Measurements from ENCODE around the gene FAM120A. TPM values are rescaled to one million over a fixed set of nuclear protein-coding genes. Genes with fewer than 3 reads are reported as not detected.

Gene FAM120A
- total RNA-seq, 1 experiment from 2014 or later: 89.6 TPM

DNA sequence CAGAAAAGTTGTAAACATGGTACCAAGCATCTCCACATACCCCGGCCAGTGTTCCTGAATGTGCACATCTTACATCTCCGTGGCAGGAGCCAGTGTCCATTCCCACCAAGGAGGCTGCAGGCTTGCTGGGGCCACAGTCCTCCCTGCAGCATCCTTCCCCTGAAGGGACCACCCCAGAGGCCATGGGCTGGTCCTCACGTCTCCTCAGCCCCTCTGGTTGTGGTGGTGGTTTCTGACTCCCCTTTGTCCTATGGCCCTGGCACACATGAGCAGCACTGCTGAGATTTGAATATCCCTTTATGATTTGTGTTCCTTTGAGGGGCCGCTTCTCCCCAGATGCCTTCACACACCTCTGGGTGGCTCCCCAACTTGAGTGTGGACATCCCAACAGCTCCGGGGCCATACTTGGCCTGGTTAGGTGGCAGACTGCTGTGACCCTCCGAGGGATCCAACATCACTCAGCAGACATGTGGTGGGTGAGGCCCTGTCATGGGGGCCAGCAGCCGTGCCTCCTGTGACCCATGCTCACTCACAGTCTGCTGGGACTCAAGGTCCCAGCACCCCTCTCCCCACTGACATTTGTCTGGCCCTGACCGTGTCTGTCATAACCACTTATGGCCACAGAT, 139.2 kb downstream of the FAM120A start:
- no peak overlapping the region for H3K4me3 ChIP-seq (ENCODE audit: low read length)
- H2AFZ ChIP-seq (ENCODE audit: low read length): no peak overlapping the region
- no peak overlapping the region for H3K4me2 ChIP-seq (ENCODE audit: low read length)
- no TSS peak for BruUV-seq (replicated peaks)
- peaks cover 5% of the 10 kb centered on the region for H3K79me2 ChIP-seq (ENCODE audit: low read length)
- TF ChIP-seq, protein P1, sequence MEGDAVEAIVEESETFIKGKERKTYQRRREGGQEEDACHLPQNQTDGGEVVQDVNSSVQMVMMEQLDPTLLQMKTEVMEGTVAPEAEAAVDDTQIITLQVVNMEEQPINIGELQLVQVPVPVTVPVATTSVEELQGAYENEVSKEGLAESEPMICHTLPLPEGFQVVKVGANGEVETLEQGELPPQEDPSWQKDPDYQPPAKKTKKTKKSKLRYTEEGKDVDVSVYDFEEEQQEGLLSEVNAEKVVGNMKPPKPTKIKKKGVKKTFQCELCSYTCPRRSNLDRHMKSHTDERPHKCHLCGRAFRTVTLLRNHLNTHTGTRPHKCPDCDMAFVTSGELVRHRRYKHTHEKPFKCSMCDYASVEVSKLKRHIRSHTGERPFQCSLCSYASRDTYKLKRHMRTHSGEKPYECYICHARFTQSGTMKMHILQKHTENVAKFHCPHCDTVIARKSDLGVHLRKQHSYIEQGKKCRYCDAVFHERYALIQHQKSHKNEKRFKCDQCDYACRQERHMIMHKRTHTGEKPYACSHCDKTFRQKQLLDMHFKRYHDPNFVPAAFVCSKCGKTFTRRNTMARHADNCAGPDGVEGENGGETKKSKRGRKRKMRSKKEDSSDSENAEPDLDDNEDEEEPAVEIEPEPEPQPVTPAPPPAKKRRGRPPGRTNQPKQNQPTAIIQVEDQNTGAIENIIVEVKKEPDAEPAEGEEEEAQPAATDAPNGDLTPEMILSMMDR (conservative IDR thresholded peaks at IDR 0.05; ENCODE audit: low read depth, low read length): no peak
- TF ChIP-seq EZH2 (IDR thresholded peaks at IDR 0.05; ENCODE audit: low read length, unreplicated experiment) (no peak), EZH2phosphoT487 (IDR thresholded peaks at IDR 0.05; ENCODE audit: borderline replicate concordance, low read length) (no peak)
- no peaks in the 10 kb centered on the region for H3K27me3 ChIP-seq (ENCODE audit: low read length)
- ChIA-PET POLR2A (ENCODE audit: unreplicated experiment) (no interaction called here), CTCF (no interaction called here)
- no peaks in the 10 kb centered on the region for H3F3A ChIP-seq (ENCODE audit: low read length, unreplicated experiment)
- intact Hi-C loops (cut with micrococcal nuclease): no loop called here
- ATAC-seq (no peak), DNase-seq (no peak)
- H3K9me2 ChIP-seq (replicated peaks; ENCODE audit: low read length): no peaks in the 10 kb centered on the region
- H3K4me1 ChIP-seq (ENCODE audit: insufficient read depth, low read length): no peaks in the 10 kb centered on the region
- no peak overlapping the region for H3K27ac ChIP-seq (ENCODE audit: low read length)
- no peaks in the 10 kb centered on the region for H3K9me3 ChIP-seq (ENCODE audit: low read length)
- H4K20me1 ChIP-seq (ENCODE audit: low read length): no peaks in the 10 kb centered on the region
- H3K9ac ChIP-seq (ENCODE audit: low read length): no peak overlapping the region
- H3K36me3 ChIP-seq (ENCODE audit: low read depth, low read length): no peaks in the 10 kb centered on the region

DNA sequence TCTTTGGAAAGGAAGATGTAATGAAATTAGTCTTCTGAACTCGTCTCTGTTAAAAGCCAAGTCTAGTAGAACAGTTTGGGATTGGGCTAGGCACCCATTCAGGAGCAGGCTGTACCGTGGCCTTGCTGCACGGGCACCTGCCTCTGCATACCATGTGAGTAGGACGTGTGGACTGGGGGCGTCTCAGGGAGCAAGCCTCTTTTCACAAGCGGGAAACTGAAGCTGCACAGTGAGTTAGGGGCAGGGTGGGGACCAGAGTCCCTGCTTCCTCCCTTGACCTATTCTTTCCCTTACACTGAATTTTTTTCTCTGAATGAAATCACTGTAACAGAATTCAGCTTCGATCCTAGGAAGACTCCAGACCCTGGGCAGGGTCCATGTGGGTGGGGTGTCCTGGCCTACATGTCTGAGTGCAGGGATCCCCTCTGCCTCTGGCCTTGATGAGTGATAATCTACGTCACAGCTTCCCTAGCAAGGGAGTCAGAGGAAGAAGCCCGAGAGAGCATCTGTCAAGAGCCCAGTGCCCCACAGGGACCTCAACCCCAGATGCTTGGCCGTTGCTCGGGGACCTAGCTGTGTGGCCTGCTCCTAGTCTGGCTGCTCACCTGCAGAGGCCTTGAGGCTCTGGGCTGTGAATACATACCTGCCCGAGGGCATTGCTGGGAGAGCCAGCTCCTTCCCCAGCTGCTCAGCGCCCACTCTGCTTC, 140.0 kb downstream of the FAM120A start:
- no peak overlapping the region for H3K4me2 ChIP-seq (ENCODE audit: low read length)
- POLR2A ChIA-PET (ENCODE audit: unreplicated experiment): no interaction called here
- no peak overlapping the region for H3K27ac ChIP-seq (ENCODE audit: low read length)
- H3K4me3 ChIP-seq (ENCODE audit: low read length): no peak overlapping the region
- intact Hi-C loops (cut with micrococcal nuclease): no loop called here
- CTCF ChIA-PET: no interaction called here
- DNase-seq (no peak), ATAC-seq (no peak)
- H3K9me2 ChIP-seq (replicated peaks; ENCODE audit: low read length): no peaks in the 10 kb centered on the region
- no peaks in the 10 kb centered on the region for H3F3A ChIP-seq (ENCODE audit: low read length, unreplicated experiment)
- TF ChIP-seq, protein P1 (conservative IDR thresholded peaks at IDR 0.05; ENCODE audit: low read depth, low read length): no peak
- TF ChIP-seq EZH2phosphoT487 (IDR thresholded peaks at IDR 0.05; ENCODE audit: borderline replicate concordance, low read length): no peak
- no peak for TF ChIP-seq EZH2 (IDR thresholded peaks at IDR 0.05; ENCODE audit: low read length, unreplicated experiment)
- no peak overlapping the region for H3K9ac ChIP-seq (ENCODE audit: low read length)
- no peaks in the 10 kb centered on the region for H3K4me1 ChIP-seq (ENCODE audit: insufficient read depth, low read length)
- no TSS peak for BruUV-seq (replicated peaks)
- H3K79me2 ChIP-seq (ENCODE audit: low read length): no peaks in the 10 kb centered on the region
- H4K20me1 ChIP-seq (ENCODE audit: low read length): no peaks in the 10 kb centered on the region
- H3K36me3 ChIP-seq (ENCODE audit: low read depth, low read length): no peaks in the 10 kb centered on the region
- no peaks in the 10 kb centered on the region for H3K9me3 ChIP-seq (ENCODE audit: low read length)
- H2AFZ ChIP-seq (ENCODE audit: low read length): no peak overlapping the region
- no peaks in the 10 kb centered on the region for H3K27me3 ChIP-seq (ENCODE audit: low read length)

All from PC-3 (cell line).